SKM-1 (cell line): ENCODE data around the gene HEATR5A.
"Not testable (repeated sequence)": the region's sequence is repeated elsewhere in the genome, so short reads cannot be mapped to it uniquely, and the experiment has no call there.

Source experiments
- DNase-seq: peaks from one replicate; lab custom pipeline; 2025; ENCODE audit not compliant: unreplicated experiment; lab: John Stamatoyannopoulos, UW

Gene HEATR5A

DNA sequence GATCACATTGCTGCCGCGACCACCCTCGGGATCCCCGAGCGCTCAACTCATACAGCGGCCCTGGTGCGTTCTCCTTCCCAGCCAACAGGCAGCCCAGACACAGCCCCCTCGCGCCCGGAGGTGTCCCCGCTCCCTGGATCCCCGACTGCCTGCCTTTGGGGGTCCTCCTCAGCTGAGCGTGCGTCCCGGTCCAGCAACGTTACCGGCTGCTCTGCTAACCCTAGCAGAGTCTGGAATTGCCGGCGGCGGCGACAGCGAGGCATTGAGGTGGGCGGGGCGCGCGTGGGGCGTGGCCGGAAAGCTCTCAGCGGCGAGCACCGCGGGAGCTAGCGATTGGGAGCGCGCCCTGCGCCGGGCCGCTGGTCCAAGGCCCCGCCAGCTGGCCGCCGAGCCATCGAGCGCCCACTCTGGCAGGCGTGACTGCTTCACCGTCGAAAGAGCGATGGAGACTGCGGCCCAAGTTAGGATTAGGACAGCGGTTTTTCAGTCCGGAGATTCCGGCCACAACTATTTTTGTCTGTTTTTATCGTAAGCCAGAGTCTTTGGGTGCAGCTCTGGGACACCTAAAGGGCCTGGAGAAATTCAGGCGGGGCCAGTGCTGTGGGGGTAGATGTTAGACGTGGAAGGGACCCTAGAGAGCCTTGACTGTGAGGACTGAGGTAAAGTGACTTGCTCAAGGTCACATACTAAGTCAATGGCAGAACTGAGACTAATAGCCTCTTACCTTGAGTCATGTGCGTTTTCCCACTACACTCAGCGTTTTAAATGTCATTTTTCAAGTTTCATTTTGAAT, at the start of gene HEATR5A:
HEATR5A (minus strand) TSS at position 232 of the 793 bp plus-strand sequence. CDS start 17,575 bp downstream, outside the sequence.
- peak; percentile 41 for DNase-seq

DNA sequence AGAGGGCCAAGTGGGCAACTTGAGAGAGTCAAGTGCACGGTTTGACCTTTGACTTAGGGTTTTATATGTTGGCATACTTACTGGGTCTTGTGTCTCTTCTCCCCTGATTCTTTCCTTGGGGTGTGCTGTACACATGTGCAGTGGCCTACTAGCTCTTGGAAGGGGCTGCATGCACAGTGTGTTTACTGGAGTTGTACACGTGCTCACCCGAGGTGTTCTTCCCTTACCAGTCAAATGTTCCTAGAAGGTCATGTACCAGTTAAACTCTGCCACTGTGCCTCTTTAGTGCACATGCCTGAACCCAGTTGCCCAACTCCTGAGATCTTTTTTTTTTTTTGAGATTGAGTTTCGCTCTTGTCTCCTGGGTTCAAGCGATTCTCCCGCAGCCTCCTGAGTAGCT, 46.2 kb upstream of the HEATR5A start:
- no peak for DNase-seq

DNA sequence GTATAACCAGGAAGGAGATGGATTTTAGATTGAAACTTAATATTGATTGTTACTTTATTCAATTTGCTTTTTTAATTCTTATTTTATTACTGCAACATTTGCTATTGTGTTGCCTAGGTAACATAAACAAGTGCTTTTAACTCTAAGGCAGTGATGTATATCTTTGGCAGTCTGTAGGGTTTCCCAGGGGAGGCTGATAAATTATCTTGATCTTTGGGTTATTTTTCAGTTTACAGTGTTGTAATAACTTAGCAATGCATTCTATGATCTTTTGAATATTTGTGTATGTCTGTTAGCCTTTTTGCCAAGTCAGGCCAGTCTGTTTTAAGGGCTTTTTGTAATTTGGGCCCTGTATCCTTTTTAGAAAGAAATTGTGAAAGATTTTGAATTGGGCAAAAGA, 44.8 kb upstream of the HEATR5A start:
- no peak for DNase-seq

DNA sequence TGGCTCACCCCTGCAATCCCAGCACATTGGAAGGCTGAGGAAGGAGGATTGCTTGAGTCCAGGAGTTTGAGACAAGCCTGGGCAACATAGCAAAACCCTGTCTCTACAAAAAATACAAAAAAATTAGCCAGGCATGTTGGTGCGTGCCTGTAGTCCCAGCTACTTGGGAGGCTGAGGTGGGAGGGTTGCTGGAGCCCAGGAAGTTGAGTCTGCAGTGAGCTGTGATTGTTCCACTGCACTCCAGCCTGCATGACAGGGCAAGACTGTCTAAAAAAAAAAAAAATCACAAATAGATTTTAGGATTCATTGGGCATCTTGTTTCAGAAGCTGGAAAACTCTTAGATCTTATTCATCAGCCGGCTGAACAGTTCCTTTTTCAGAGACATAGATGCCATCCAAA, 42.1 kb upstream of the HEATR5A start:
- not testable (repeated sequence) for DNase-seq

DNA sequence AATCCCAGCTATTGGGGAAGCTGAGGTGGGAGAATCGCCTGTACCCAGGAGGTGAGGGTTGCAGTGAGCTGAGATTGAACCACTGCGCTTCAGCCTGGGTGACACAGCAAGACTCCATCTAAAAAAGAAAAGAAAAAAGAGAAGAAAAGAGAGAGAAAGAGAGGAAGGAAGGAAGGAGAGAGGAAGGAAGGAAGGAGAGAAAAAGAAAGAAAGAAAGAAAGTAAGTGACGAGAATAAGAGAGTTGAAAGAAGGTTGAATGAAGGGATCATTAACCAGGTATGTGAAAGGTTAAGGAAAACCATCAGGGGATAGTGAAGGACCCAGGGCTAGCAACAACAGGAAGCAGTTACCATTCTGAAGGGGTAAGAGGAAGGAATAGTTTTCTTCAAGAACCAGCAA, 41.2 kb upstream of the HEATR5A start:
- no peak for DNase-seq

DNA sequence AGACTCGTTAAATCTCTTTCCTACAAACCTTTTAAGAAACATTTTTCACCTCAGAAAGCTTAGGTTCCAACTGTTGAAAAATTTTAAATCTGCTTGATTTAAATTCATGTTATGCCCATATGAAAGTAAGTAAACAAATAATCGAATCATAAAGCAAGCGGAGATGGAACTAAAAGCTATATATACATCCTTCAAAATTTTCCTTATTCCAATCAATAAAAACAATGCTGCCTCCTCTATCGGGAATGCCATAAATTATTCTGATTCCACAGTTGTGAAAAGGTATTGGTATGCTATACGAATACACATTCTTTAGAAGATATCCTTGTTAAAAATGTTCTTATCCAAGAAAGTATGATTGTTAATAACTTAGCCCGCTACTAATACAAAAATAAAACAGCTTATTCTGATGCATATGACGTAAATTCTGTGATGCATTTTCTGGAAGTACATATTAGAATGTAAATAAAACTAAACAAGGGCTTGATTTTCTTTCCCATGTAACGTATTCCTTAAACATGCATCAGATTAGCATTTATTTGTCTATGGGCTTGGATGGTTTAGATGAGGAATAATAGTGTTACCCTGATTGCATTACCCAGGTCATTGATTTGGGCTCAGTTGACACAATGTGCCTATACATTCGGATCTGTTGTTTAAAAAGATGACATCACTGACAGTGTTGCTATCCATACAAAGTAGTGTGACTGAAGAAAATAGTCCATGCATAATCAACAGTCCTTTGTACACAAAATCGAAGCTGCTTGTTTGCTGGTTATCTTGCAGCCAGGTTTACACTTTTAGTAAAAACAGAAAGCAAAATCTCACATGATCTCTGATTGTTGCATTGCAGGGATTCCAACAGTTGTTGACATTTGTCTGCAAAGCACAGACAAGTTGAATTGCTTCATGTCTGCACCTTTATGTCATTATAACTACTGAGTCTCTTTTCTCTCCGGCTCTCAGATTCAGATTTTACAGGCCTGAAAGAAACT, 37.6 kb upstream of the HEATR5A start:
- no peak for DNase-seq

DNA sequence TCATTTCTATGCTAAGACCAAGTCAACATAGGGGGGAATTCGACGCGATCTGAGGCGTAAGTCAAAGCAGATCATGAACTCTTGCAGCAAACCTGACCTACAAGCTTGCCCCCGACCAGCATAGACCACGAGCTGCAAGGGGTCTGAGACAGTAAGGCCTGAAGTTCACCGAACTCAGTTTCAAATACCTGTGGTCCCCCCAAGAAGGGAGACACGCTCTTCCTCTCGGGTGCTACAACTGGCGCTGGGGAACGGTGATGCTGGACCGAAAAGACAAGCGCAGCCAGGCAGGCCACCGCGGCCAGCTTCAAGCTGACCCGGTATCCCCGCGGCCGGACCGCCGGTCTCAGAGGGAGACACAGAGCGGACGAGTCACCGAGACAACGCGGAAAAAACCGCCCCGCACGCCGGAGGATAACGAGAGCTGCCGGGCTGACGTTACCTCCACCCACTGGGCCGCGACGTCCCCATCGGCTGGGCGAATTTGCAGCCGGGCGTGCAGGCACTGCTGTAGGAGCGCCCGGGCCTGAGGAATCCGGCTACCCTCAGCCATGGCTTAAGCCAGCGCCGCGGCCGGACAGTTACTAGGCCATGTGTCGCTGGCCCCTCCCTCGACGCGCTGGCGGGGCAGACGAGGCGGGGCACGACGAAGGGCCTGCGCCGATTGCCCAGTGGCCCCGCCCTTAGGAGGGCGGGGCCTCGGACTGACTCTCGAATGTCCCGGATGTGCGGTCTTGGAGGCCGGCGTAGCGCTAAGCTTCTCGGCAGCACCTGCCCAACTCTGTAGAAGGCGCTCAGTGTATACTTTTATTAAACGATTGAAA, 36.7 kb upstream of the HEATR5A start, which contains the start of gene DTD2:
DTD2 (minus strand) TSS at position 666 of the 824 bp plus-strand sequence; CDS start at position 553, 113 bp downstream.
- peak; percentile 28 for DNase-seq

DNA sequence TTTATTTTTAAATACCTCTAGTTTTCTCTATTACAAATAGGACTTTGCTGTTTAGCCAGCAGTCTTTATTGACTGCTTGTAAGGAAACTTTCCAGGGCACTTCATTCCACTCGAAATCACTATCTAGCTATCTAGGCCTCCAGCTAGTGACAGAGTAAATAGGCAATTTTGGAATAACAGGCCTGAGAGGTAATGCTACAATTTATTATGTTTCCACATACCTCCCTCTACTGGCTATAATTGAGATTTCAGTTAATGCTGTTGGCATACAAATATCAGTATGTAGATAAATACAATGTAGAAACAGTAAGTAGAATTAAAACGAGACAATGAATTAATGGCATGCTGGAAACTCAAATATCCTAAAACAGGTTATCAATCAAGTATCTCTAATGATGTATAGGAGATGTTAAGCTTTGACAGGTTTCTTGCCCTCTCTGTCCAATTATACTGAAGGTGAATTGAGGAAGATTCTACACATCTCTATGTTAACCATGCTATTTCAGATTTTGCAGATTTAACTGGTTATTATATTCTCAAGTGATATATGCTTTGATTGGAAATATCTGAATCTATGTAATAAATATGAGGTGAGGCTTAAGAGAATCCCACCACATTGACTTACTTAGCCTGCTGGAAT, 29.7 kb upstream of the HEATR5A start:
- DNase-seq, result no peak

DNA sequence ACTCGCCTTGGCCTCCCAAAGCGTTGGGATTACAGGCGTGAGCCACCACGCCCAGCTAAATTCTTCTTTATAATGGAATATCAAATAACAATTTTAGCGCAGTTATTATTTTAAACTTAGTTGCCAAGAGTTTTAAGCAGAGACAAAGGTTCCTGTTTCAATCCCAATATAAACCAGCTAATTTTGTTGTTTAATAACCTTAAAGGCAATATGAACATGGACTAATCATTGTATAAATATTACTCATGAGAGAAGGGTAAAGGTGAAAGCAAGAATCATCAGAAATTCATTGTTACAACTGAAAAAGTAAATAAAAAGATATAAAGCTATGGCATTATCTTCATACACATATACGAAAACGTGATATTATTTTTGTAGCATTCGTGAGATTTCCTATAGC, 28.8 kb upstream of the HEATR5A start:
- no peak for DNase-seq

DNA sequence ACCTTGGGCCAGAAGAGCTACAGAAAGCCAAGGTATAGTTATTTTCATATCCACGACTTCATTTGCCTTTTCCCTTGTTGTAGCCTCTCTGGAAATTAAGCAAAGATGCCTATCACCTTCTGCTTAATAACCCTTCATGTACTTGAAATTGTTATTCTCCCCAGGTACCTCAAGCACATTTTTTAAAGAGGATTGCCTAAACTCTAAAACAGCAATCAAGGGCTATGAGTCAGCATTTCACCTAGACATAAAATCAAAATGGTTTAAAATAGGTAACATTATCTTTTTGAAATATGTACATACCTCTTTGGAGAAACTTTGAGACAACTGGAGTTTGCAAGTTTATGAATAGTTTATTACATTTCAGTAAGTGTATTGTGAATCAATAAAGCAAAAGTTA, 25.4 kb upstream of the HEATR5A start:
- DNase-seq, result no peak

DNA sequence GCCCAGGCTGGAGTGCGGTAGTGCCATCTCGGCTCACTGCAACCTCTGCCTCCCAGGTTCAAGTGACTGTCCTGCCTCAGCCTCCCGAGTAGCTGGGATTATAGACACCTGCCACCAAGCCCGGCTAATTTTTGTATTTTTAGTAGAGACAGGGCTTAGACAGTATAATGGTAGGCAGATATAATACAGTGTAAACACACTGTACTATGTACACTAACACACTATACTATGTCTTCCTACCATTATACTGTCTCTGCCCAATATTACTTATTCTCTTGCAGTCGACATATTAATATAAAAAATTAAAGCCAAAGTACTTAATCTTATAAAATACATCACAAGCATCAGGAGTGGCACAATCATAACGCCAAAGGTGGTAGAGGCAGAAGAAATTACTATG, 21.9 kb upstream of the HEATR5A start:
- no peak for DNase-seq

DNA sequence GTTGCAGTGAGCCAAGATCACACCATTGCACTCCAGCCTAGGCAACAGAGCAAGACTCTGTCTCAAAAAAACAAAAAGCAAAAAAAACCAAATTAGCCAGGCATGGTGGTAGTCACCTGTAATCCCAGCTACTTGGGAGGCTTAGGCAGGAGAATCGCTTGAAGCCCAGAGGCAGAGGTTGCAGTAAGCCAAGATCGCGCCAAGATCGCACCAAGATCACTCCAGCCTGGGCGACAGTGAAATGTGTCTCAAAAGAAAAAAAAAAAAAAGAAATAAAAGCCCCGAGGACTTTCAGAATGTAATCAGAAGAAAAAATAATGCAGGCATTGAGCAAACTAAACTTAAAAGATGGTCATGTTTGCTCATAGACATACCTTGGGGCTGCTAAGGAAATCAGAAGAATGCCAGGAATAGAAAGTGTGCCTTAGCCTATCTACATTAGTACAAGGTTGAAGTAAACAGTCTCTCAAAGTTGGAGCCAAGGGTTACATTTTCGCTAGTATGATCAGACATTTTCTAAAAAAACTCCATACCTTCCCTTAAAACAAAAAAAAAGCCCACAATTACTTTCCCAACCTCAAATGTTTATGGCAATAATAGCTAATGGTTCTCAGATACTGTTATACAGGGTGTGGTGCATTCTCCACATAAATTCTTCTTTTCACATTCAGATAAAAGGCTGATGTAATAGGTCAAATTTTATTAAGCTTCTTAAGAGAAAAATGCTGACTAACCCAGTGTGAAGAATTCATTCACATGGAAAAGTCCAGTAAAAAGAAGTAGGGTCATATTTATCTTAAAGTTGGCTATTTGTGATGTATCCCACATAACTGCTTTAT, 21.1 kb upstream of the HEATR5A start:
- DNase-seq, result no peak

DNA sequence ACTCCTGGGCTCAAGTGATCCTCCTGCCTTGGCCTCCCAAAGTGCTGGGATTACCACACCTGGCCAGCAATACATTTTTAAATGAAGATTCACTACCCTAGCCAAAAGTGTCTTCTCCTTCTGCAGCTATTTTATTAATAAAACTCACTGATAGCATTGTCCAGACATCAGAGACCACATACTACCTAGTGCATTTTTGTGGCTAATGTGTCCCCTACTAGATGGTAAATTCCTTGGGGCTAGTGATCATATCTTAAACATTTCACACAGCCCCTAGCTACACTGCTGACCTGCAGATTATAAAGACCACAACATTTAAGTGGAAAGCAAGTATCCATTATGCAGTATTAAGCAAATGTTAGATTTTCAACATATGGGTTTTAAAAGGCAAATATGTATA, 19.9 kb upstream of the HEATR5A start:
- DNase-seq, result no peak

DNA sequence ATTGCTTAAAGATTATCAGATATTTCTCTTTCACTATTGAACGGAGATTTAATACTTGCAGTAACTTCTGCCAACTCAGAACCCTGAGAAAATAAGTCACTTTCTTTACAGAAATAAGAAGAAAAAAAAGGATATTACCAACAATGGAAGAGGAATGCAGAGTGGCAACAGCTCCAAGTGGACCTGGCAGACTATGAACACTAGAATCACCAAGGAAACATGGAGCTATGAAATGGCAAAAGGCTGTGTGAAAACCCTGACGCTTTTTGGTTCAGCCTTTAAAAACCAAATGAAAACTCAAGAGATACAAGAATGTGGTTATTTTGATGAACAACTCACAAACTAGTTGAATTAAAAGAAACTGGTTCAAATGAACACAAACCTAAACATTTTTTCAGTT, 19.2 kb upstream of the HEATR5A start:
- no peak for DNase-seq

DNA sequence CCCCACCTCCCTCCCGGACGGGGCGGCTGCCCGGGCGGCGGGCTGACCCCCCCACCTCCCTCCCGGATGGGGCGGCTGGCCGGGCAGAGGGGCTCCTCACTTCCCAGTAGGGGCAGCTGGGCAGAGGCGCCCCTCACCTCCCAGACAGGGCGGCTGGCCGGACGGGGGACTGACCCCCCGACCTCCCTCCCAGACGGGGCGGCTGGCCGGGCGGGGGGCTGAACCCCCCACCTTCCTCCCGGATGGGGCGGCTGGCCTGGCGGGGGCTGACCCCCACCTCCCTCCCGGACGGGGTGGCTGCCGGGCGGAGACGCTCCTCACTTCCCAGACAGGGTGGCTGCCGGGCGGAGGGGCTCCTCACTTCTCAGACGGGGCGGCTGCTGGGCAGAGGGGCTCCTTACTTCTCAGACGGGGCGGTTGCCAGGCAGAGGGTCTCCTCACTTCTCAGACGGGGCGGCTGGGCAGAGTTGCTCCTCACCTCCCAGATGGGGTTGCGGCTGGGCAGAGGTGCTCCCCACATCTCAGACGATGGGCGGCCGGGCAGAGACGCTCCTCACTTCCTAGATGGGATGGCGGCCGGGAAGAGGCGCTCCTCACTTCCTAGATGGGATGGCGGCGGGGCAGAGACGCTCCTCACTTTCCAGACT, 16.8 kb upstream of the HEATR5A start:
- not testable (repeated sequence) for DNase-seq

DNA sequence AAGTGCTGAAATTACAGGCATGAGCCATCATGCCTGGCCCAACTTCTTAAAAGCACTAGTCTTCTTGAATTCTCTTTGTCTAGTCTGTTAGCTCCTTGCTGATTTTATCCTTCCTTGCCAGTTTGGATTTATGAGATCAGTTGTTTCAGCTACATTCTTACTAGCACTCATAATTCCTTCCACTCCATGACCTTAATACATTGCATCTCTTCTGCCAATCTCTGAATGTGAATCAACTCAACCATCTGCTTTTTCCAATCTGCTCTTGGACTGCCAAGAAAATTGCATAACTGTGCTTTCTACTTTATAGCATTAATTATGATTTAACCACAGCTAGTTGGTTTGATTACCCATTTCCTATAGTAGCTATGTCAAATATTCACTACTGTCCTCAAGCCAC, 14.9 kb upstream of the HEATR5A start:
- DNase-seq, result no peak

DNA sequence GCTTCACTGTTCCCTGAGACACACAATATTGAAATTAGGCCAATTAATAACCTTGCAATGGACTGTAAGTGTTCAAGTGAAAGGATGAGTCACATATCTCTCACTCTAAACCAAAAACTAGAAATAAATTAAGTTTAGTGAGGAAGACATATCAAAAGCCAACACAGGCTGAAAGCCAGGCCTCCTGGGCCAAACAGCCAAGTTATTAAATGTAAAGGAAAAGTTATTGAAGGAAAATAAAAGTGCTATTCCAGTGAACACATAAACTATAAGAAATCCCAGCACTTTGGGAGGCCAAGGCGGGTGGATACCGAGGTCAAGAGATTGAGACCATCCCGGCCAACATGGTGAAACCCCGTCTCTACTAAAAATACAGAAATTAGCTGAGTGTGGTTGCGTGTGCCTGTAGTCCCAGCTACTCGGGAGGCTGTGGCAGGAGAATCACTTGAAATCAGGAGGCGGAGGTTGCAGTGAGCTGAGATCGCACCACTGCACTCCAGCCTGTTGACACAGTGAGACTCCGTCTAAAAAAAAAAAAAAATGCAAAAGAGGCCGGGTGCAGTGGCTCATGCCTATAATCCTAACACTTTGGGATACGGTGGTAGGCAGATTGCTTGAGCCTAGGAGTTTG, 10.4 kb upstream of the HEATR5A start:
- DNase-seq, result no peak

DNA sequence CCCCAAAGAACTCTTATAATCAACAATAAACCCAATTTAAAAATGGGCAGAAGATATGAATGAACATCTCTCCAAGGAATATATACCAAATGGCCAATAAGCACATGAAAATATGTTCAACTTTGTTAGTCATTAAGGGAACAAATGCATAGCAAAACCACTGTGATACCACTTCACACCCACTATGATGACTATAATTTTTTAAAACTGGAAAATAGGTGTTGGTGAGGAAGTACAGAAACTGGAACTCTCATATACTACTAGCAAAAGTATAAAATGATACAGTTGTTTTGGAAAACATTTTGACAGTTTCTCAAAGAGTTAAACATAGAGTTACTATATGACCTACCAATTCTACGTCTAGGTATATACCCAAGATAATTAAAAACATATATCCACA, 9.4 kb upstream of the HEATR5A start:
- DNase-seq, result no peak

DNA sequence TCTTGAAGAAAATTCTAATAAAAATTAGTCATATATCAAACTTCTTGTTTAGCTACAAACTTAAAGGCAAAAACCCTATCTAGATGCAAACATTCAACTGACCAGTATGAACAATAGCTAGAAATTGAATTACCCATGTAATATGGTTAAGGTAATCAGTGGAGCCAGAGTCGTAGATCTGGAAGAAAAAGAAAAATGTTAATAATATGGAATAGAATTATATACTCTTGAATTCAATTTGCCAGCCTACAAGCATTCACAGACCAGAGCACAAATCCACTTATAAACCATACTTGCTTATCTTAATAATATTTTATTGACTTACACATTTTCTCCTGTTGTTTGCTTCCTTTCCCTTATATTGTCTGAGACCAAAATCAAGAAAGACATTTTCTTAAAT, 7.7 kb upstream of the HEATR5A start:
- no peak for DNase-seq
